CD4-positive, alpha-beta T cell (primary cell): ENCODE data around the gene PPP1R12B. TPM values are rescaled to one million over a fixed set of nuclear protein-coding genes. Genes with fewer than 3 reads are reported as not detected.
"Not testable (repeated sequence)": the region's sequence is repeated elsewhere in the genome, so short reads cannot be mapped to it uniquely, and the experiment has no call there.

ENCODE experiments used
- ATAC-seq: fragments of 200-7000 bp; cut with Tn5 transposase; one replicate; pipeline ENCODE4 v1.10.0; 2022; ENCODE audit warnings: mild to moderate bottlenecking; ENCODE audit not compliant: poor library complexity
- CTCF ChIA-PET: fragments of 350-600 bp; sonication (Branson Sonifier 250); formaldehyde crosslinking; loops from one replicate; lab custom pipeline; 2021; ENCODE audit warnings: antibody characterized with exemption, inconsistent platforms; lab: Charles Lee
- POLR2A ChIA-PET: fragments of 350-600 bp; sonication (Branson Sonifier 250); formaldehyde crosslinking; loops from one replicate; lab custom pipeline; 2021; ENCODE audit warnings: antibody characterized with exemption, inconsistent platforms; lab: Charles Lee
- DNase-seq, 14 experiments: peaks; one replicate each; pipeline ENCODE4 v3.0.0-alpha.2; 2013 to 2020; ENCODE audit warnings: mixed read lengths in 2 of 14
- H3K27ac ChIP-seq, 2 donors: one replicate each; pipeline versions ENCODE4 v1.5.1 to v1.7.0; 2013; ENCODE audit warnings: low read length in 2 of 2, low read depth in 1 of 2, mild to moderate bottlenecking in 1 of 2
- H3K27me3 ChIP-seq, 2 experiments: 1 replicate in 1 of 2; 2 replicates in 1 of 2; pipeline versions ENCODE4 v1.6.1 to v1.7.0; 2013; ENCODE audit warnings: low read length in 2 of 2, control low read depth in 1 of 2, mild to moderate bottlenecking in 1 of 2, moderate library complexity in 1 of 2; ENCODE audit not compliant: insufficient read depth in 2 of 2, control insufficient read depth in 1 of 2
- H3K36me3 ChIP-seq: one replicate; pipeline ENCODE4 v1.6.1; 2013; ENCODE audit warnings: low read length, control low read depth; ENCODE audit not compliant: insufficient read depth
- H3K4me1 ChIP-seq: one replicate; pipeline ENCODE4 v1.6.1; 2013; ENCODE audit warnings: low read length, control low read depth; ENCODE audit not compliant: insufficient read depth
- H3K4me3 ChIP-seq: one replicate; pipeline ENCODE4 v1.5.1; 2013; ENCODE audit warnings: mild to moderate bottlenecking, low read length, moderate library complexity
- H3K9me3 ChIP-seq, 2 experiments: 1 replicate in 1 of 2; 2 replicates in 1 of 2; pipeline versions ENCODE4 v1.6.1 to v1.7.0; 2013; ENCODE audit warnings: low read length in 2 of 2, mild to moderate bottlenecking in 2 of 2, control low read depth in 1 of 2, moderate library complexity in 1 of 2; ENCODE audit not compliant: control insufficient read depth in 1 of 2, insufficient read depth in 1 of 2
- H3K27ac Mint-ChIP-seq: one replicate; pipeline ENCODE4 v1.8.0; 2020; ENCODE audit warnings: mixed read lengths
- H3K27me3 Mint-ChIP-seq: one replicate; pipeline ENCODE4 v1.8.0; 2021; ENCODE audit warnings: mixed read lengths
- H3K36me3 Mint-ChIP-seq: one replicate; pipeline ENCODE4 v1.8.0; 2021; ENCODE audit warnings: low read depth, mixed read lengths
- H3K4me1 Mint-ChIP-seq: one replicate; pipeline ENCODE4 v1.8.0; 2021; ENCODE audit warnings: low read depth, mixed read lengths
- H3K4me3 Mint-ChIP-seq: one replicate; pipeline ENCODE4 v1.8.0; 2020; ENCODE audit warnings: mild to moderate bottlenecking, mixed read lengths
- H3K9me3 Mint-ChIP-seq: one replicate; pipeline ENCODE4 v1.8.0; 2020; ENCODE audit warnings: mixed read lengths
- CTCF ChIP-seq: fragments of 200-600 bp; IDR thresholded peaks from one replicate; pipeline ENCODE4 v1.8.0; 2022; ENCODE audit warnings: antibody characterized with exemption, mild to moderate bottlenecking
- intact Hi-C, 2 experiments: fragments of 100-400 bp; cut with DNase I in 1 of 2; cut with micrococcal nuclease in 1 of 2; formaldehyde crosslinking; loops; one replicate each; pipeline versions ENCODE4 v1.15.1 to v1.9.0; 2023 to 2025; cut with DNase I, micrococcal nuclease
- total RNA-seq, 174 experiments: library from RNA in 2 of 174; stranded (reverse) in 2 of 174; gene quantifications; one replicate each; pipeline ENCODE4 v1.2.3 and lab custom pipeline; 2021 to 2026

Gene PPP1R12B
- total RNA-seq, 2 experiments from 2014 or later: 15.0 to 15.3 TPM

- no peak for ATAC-seq
- Histone ChIP-seq H3K27ac (no peak overlapping the region), H3K27me3 (no peaks in the 10 kb centered on the region), H3K4me1 (no peaks in the 10 kb centered on the region), H3K4me3 (no peak overlapping the region), H3K9me3 (no peaks in the 10 kb centered on the region), H3K36me3 (no peaks in the 10 kb centered on the region)
- ChIA-PET POLR2A (no interaction called here), CTCF (no interaction called here)
- TF ChIP-seq CTCF: no peak
- H3K27ac Mint-ChIP-seq: no peak overlapping the region
- H3K4me3 Mint-ChIP-seq: no peak overlapping the region
- intact Hi-C loops: no loop called here
- H3K9me3 Mint-ChIP-seq: no peaks in the 10 kb centered on the region
- DNase-seq: no peak
- no peaks in the 10 kb centered on the region for H3K36me3 Mint-ChIP-seq
- H3K27me3 Mint-ChIP-seq: no peaks in the 10 kb centered on the region
- peaks cover 17% of the 10 kb centered on the region for H3K4me1 Mint-ChIP-seq
Measured at GRCh38 chr1:202405928-202406327, 57.4 kb downstream of the PPP1R12B start.

- intact Hi-C loops, ATAC-seq, H3K27me3 Mint-ChIP-seq, H3K4me3 Mint-ChIP-seq, H3K36me3 ChIP-seq, H3K27ac Mint-ChIP-seq, H3K36me3 Mint-ChIP-seq, H3K27me3 ChIP-seq, CTCF ChIA-PET, H3K27ac ChIP-seq, H3K9me3 ChIP-seq, H3K9me3 Mint-ChIP-seq, POLR2A ChIA-PET, H3K4me1 ChIP-seq, H3K4me3 ChIP-seq, DNase-seq: not testable (repeated sequence)
- H3K4me1 Mint-ChIP-seq: peaks cover 13% of the 10 kb centered on the region
Measured at GRCh38 chr1:202406896-202407295, 58.4 kb downstream of the PPP1R12B start.

GRCh38 chr1:202407378-202407777 lies 58.9 kb downstream of the PPP1R12B start:
- H3K9me3 Mint-ChIP-seq, H3K27ac ChIP-seq, H3K27me3 ChIP-seq, DNase-seq, H3K4me1 ChIP-seq, H3K36me3 ChIP-seq, H3K4me3 ChIP-seq, ATAC-seq, H3K9me3 ChIP-seq, intact Hi-C loops, H3K27ac Mint-ChIP-seq, H3K36me3 Mint-ChIP-seq, H3K27me3 Mint-ChIP-seq, POLR2A ChIA-PET, CTCF ChIA-PET, H3K4me3 Mint-ChIP-seq: not testable (repeated sequence)
- peaks cover 13% of the 10 kb centered on the region for H3K4me1 Mint-ChIP-seq

GRCh38 chr1:202410251-202410650 lies 61.8 kb downstream of the PPP1R12B start:
- CTCF ChIA-PET, H3K36me3 ChIP-seq, H3K27ac ChIP-seq, H3K27me3 Mint-ChIP-seq, ATAC-seq, H3K27ac Mint-ChIP-seq, H3K4me3 Mint-ChIP-seq, H3K9me3 ChIP-seq, intact Hi-C loops, POLR2A ChIA-PET, H3K9me3 Mint-ChIP-seq, H3K27me3 ChIP-seq, H3K36me3 Mint-ChIP-seq, H3K4me3 ChIP-seq, DNase-seq, H3K4me1 ChIP-seq: not testable (repeated sequence)
- H3K4me1 Mint-ChIP-seq: peaks cover 13% of the 10 kb centered on the region

- not testable (repeated sequence) for H3K36me3 Mint-ChIP-seq
- CTCF ChIA-PET: interaction anchor here (0.7 kb wide), 1 partner anchor 508 kb away, joined by 3 read pairs; no protein-coding TSS in a partner anchor
Measured at GRCh38 chr1:202410854-202411357, 62.4 kb downstream of the PPP1R12B start.

More at GRCh38 chr1:202410854-202411357, 62.4 kb downstream of the PPP1R12B start:
- H3K27ac ChIP-seq, POLR2A ChIA-PET, H3K27me3 ChIP-seq, H3K4me3 ChIP-seq, H3K9me3 Mint-ChIP-seq, H3K27ac Mint-ChIP-seq, H3K4me3 Mint-ChIP-seq, H3K9me3 ChIP-seq, DNase-seq, intact Hi-C loops, H3K4me1 ChIP-seq, H3K27me3 Mint-ChIP-seq, ATAC-seq, H3K36me3 ChIP-seq: not testable (repeated sequence)
- peaks cover 13% of the 10 kb centered on the region for H3K4me1 Mint-ChIP-seq
